ENCODE measurements around the gene ALPP.
"Not testable (repeated sequence)": the region's sequence is repeated elsewhere in the genome, so short reads cannot be mapped to it uniquely, and the experiment has no call there.

Gene ALPP

DNA sequence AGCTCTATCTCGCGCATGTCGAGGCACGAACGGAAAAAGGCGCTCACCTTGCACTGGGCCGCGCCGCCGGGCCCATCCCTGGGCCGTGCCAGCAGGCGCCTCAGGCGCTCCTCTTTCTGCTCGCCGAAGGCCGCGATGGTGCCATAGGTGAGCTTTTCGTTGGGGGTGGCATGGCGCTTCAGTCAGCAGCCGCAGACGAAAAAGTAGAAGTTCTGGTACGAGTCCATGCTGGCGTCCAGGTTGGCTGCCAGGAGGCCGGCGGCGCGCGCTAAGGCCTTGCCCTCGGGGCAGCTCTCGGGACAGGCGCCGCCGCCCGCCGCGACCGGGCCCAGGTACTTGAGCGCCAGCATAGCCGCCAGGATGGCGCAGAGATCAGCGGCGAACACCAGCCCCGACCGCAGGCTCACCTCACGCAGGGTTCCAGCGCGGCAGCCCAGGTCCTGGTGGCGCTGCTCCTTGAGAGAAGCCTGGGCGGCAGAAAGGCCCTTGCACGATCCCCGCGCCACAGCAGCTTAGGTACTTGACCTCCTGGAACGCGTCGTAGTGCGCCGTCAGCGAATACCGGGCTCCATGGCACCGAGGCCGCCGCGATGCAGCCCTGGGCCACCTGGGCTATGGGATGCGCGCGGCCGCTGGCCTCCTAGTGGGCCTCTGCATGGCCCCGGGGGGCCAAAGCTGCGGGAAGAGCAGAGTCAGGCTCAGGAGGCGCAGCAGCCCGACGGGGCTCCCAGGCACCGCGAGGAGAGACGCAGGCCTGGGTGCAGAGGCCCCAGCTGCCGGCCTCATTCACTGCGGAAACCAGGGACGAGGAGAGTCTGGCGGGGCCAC is 40.9 kb downstream of the ALPP start:
- DNase-seq = no peak

DNA sequence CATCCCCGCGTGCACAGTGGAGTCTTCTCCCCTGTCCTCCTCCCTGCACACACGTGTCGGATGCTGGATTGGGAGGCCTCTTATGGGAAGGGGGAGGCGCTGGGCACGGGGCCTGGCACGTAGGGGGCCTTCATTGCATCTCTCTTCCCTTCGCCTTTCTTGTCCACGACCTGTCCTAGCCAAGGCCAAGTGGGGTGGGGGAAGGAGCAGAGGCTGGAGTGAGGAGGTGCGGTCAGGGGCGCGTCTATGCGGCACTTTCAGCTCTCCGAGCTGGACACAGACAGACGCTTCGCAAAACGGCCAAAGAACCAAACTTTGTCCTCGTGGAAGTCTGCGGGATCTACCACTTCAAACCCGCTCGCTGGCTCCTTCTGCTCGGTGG is 41.5 kb downstream of the ALPP start:
- no peak for DNase-seq

DNA sequence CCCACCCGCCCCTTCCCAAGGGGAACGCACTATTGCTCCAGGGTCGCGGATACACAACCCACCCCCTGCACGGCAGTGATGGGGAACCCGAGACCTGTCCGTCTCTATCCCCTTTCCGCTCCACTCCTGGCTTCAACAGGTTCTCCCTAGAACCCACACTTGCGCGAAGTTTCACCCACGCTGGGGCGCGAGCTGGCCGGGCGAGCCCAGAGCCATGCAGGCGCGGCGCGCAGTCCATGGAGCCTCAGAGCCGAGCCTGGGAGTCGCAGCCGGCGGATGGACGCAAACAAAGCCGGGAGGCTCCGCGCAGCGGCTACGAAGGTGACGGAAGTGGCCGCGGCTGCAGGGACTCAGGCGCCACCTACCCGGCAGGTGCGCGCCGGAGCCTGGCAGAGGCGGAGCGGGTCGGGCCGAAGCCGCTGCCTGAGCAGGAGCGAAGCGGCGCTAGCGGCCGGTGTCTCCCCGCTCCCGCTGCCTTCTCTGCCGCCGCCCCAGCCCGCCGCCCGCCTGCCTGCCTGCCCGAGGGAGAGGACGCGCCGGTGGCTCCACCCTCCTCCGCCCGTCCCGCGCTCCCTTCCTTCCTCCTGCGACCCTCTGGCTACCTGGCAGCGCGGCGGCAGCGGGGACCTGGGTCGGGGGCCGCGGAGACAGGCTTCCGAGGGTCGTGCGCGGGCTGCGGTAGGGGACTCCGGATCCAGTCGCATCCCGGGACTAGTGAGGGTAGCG is 42.1 kb downstream of the ALPP start:
- no peak for DNase-seq

DNA sequence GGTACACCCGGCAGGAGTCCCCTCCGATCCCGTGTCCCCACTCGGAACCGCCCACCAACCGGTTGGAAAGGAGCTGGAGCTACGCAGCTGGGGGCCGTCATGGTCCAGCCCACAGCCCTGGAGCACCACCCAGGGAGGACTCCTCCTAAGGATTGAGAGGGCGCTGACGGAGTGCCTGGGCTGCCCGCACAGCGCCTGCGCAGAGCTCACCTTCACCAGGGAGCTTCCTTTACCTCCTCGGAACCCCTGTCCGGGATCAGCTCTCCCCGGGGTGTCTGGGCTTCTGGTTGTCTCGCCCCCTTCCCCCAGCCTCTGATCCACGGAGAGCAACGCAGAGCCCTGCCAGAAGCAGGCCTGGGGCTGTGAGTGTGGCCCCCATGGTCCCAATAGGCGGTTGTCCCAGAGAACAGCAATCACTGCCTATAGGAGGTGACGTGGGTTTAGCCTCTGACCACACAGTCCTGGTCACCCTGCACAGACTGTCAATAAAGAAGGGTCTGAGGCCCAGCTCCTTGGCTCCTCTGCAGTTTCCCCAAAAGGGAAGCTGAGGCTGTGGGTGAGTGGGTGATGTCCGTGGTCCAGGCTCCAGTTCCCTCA is 42.7 kb downstream of the ALPP start:
- no peak for DNase-seq

DNA sequence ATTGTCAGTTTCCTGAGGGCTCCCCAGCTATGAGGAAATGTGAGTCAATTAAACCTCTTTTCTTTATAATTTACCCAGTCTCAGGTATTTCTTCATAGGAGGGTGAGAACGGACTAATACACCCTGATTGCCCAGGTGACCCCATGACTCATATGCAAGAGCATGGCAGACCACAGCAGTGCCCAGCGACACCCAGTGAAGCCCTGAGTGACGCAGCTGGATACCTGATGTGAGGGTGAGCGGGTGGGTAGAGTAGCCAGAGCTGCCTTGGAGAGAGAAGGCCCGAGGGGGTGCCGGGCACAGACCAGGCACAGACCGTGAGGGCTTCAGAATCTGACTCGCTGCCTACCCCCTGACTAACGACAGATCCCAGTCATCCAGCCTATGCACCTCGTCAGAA is 43.5 kb downstream of the ALPP start:
- DNase-seq = no peak

DNA sequence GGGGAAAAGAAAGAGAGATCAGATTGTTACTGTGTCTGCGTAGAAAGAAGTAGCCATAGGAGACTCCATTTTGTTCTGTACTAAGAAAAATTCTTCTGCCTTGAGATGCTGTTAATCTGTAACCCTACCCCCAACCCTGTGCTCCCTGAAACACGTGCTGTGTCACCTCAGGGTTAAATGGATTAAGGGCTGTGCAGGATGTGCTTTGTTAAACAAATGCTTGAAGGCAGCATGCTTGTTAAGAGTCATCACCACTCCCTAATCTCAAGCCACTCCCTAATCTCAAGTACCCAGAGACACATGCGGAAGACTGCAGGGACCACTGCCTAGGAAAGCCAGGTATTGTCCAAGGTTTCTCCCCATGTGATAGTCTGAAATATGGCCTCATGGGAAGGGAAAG is 44.4 kb downstream of the ALPP start:
- not testable (repeated sequence) for DNase-seq

DNA sequence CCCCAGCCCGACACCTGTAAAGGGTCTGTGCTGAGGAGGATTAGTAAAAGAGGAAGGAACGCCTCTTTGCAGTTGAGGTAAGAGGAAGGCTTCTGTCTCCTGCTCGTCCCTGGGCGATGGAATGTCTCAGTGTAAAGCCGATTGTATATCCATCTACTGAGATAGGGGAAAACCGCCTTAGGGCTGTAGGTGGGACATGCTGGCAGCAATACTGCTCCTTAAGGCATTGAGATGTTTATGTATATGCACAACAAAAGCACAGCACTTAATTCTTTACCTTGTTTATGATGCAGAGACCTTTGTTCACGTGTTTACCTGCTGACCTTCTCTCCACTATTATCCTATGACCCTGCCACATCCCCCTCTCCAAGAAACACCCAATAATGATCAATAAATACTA is 44.9 kb downstream of the ALPP start:
- DNase-seq = not testable (repeated sequence)

DNA sequence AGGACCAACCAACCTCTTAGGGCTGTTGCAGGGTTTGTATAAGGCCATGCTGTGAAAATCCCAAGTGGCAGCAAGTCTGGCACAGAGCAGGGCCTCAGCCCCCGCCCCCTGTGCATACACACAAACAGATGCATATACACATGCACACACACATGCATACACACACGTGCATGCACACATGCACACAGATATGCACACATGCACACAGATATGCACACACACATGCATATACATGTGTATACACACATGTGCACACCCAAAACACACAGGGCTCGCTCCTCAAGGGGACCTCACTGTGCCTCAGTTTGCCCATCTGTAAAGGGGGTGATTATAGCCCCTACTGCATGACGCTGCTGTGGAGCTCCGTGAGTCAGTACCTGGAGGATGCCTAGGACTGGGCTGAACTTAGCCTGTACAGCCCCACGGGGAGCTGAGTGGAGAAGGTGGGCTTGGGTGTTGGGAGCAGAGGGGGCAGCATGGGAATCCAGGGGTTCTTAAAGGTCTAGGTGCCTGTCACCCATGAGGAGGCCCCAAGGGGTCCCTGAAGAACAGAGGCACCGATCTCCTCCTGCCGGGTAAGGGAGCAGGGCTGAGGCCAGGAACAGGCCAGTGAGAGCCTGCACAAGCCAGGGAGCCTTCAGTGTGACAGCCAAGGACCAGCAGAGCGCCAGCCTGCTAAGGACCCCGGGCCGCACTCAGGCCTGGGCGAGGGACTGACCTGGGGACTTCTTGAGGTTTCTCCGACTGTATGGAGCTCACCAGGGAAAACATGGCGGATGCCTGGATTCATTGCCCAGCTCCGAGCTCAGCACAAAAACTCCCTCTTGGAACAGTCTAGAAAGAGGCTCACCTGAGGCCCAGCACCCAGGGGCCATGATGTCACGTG is 53.4 kb downstream of the ALPP start:
- no peak for DNase-seq

Data from nucleus accumbens (tissue), 56 donors.